Stimulated activated CD4-positive, alpha-beta T cell treated with anti-CD3 and anti-CD28 coated beads, TNF-alpha, amount 100 ng/mL, for 24 hours (primary cell): ENCODE data around the gene TMIGD3.
A peak's percentile ranks its signal among the peaks of the same experiment; 100 is the strongest.

Experiments used
- DNase-seq, 3 experiments: peaks; one replicate each; pipeline ENCODE4 v3.0.0-alpha.2; 2020; ENCODE audit warnings: low read depth in 3 of 3

The TMIGD3 gene

DNA sequence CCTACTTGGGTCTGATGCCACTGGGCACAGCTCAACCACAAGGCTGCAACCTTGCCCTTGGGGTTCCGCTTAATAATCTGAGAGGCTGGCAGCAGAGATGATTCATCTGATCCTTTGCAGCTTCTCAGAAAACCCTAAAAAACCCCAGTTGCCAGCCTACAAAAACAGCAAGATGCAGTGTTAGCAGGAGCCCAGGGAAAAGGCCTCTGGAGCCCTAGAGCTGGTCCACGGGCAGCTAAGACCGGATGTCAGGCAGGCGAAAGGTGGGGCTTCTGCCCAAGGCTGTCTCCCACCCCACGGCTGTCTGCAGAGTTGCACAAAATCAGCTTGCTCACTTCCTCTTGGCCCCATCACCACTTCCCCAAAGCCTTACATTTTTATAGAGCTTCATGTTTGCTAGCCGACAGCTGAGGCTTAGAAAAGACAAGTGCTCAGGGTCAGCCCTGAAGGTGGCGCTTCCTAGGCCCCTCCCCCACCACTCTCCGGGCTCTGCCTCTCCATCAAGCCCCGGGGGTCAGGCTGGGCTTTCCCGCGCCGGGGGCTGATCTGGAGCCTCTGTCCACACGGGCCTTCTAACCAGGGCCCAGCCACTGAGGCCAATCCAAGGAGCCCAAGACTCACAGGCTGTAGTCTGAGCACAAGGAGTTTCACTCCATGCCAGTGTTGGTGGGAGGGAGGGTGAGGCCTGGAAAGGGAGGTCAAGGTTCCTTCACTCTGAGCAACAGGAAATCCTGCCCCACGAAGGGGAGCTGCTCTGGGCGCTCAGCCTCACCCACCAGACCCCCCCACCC is 4.2 kb upstream of the TMIGD3 start:
- peak; percentile 22 to 49 (median 29) for DNase-seq

DNA sequence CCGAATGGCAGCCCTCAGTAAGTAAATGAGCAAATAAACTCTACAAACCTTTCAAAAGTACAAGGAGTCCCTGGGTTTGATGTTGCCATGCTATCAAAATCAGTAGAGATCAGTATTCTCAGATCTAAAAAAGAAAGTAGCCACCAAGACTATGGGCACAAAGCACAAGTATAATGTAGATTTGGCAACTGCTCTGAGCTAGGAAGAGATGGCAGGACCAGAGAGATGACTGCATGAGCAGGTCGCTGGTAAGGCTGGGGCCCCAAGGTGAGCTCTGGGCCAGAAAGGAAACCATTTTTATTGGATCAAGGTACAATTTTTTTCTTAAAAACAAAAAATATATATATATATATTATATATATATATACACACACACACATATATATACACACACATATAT is 3.1 kb upstream of the TMIGD3 start:
- DNase-seq = no peak

DNA sequence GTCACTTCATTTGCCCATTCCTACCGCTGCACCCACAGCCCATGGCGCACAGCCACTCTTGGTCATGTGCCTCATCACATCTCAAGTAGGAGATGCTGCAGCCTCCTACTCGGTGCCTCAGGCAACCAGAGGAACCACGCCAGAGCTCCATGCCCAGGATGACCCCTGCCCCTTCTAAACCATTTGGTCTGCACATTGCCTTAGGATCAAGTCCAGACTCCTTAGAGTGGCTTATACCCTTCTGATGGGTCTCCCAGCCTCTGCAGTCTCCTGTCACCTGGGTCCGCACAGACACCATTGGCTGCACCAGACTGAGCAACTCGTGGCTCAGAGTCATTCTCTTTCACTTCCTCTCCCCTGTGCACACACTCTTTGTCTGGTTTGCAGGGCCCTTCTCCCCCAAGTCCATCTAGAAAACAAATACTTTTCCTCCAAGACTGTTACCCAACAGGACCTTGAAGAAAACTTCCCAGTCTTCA is 2.2 kb upstream of the TMIGD3 start:
- DNase-seq = no peak

DNA sequence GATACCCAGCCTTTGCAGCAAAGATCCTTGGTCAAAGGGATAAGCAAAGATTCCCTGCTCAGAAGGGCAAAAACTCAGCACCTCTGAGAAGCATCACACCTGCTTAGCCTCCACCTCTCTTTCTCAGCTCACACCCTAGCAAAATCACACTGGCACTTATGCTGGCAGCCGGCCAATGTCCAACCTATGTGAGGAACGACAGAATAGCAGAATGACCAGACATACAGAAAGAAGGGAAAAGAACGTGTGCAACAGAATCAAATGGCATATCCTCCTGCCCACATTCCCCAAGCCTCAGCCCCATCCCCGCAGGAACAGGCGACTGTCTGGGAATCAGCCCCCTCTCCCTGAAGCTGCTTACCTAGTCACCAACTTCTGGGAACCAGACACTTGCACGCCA is 664 bp upstream of the TMIGD3 start:
- no peak for DNase-seq

DNA sequence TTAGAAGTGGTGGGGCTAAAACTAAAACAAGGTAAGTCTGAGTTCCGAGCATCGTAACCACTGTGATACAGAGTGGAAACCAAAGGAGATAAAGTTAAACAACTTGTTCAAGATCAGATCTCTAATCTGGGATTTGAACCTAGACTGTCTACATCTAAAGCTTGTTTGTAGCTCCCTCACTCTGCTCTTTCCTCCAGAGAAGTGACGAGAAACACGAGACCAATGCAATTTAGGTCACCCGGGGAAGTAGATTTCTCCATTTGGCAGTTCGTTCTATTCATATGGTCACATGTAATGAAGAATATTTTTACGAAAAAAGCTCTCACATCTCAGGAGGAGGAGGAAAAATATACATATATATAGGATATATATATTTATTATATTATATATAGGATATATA is 1.8 kb downstream of the TMIGD3 start:
- DNase-seq = no peak

DNA sequence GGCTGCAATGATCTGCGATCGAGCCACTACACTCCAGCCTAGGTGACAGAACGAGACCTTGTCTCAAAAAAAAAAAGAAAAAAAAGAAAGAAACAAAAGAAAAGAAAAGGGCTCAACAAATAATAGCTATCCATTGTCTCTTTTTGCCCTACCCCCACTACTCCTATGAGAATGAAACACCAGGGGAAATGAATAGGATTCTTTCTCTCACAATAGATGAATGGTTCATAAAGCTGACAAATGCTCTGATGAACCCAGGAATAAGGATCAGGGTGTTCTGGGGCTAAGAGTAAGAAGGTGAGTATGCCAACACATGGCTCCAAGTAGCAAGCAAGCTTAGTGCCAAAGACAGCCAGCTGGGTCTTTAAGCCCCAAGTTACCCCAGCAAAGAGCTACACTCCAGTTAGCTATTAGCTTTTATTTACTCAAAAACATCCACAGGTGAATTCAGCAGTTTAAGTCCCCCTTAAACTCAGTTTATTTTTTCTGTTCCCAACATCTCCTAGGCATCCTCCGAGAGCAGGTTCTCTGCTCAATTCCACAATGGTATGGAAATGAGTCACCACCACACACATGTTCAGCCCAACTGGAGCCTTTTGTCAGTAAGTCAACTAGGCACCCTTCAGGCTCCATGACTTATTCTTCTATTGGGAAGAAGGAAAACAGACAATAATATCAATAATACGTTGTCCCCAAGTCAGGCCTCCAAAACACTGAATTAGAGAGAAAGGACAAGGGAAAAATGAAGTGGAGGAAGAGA is 4.2 kb downstream of the TMIGD3 start:
- DNase-seq = no peak

DNA sequence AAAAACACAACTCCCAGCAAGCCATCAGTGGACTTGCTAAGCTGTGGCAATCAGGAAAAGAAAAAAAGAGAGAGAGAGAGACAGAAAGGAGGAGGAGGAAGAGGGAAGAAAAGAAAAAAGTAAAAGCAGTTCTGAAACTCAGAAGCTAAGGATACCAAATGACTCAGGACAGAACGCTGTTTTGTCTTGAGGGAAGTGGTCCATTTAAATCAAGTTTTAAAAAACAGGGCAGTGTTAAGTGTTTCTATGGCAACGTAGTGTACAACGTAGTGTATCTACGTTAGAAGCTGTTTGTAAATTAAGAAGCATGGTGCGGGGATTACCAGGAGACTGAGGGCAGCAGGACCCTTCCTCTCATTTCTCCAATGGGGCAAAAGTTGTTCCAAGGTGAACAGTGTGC is 5.8 kb downstream of the TMIGD3 start:
- DNase-seq = no peak

DNA sequence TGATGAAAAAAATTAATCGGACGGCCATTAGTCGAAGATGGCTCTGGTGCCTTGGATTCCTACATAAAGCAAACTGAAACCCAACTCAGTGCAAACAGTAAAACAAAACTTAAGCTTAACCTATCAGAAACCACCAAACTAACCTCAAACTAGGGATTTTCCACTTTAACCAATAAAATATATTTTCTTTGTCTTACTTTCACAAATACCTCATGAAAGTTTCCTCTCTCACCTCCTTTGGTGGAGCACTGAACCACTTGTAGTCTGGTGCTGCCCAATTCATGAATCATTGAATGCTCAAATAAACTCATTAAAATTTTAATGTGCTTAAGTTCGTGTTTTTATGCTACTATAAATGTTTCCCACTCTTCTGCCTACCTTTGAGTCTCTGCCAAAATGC is 7.0 kb downstream of the TMIGD3 start:
- DNase-seq = no peak

DNA sequence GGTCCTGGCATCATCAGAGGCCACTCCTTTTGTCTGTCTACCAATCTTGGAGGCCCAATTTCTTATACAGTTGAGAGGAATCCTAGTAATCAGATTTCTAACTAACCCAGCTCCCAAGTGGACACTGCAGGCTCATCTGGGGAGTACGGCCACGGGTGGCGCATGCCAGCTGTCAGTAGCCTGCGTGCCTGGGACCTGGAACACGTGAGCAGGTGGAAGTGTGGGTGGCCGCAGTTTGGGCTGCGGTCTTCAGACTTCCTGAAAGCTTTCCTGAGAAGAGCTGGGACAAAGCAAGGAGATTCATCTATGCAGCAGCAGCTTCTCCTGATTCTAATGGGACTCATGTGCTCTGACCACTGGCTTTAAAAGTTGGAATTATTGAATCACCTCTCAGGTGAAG is 12.4 kb downstream of the TMIGD3 start:
- DNase-seq = no peak

DNA sequence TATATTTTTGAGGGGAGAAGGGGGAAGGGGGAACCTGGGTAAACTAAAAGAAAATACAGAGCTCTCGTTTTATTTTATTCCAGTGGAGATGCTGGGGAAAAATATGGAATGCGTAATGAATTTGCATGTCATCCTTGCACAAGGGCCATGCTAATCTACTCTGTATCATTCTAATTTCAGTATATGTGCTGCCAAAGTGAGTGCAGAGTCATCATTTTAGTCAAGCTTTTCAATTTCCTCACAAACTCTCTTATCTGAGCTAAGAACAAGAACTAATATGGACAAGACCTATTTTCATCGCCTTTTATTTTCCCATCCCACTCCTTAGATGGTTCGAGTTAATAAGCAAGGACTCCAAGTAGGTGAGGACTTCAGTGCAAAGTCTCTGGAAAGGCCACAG is 13.2 kb downstream of the TMIGD3 start:
- no peak for DNase-seq

DNA sequence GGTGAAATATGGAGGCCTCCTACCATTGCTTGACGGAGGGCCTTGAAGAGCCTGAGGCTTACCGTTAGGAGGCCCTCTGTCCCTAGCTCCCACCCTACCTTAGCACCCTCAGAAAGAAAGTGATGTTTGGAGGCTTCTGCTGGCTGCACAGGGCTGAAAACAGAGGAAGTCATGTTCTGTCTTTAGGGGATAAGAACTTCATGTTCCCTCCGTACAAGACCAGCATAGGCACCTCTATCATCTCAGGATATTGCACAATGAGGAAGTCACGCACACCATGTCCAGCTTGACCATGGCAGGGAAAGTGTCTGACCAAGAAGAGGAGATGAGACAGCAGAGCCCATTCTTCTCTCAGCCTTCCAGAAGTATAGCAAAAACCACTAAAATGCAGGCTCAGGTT is 13.8 kb downstream of the TMIGD3 start:
- no peak for DNase-seq

DNA sequence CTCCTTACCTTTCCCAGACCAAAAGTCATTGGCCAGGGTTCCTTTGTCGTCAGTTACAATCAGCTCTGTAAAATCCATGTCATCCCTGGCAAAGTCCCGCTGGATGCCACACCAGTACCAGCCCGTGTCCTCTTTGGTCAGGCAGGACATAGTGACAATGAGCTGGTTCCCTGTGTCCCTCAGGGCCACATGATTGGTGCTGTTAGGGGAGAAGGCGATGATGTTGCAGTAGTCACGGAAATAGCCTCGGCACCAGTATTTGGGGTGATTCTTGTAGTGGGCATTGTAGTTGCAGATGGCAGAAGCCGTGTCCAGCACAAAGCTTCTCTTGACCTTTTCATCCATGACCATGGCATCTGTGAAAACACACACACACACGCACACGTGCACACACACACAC is 14.8 kb downstream of the TMIGD3 start:
- no peak for DNase-seq

DNA sequence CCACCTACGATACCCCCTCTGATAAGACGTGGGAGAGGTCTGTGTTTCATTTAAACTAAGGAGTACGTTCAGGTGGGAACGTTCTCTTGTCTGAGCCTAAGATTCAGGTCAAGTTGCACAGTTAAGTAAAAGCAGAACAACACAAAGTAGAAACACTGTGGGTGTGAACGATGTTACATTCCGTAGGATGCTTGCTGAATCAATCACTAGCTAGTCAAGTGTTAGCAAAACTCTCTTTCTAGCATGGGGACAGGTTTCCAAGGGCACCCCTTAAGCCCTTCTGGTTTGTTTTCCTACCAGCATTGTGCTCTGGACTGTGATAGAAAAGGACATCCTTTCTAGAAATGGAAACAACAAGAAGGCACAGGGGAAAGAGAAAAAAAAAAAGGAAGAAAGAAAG is 16.3 kb downstream of the TMIGD3 start:
- no peak for DNase-seq

DNA sequence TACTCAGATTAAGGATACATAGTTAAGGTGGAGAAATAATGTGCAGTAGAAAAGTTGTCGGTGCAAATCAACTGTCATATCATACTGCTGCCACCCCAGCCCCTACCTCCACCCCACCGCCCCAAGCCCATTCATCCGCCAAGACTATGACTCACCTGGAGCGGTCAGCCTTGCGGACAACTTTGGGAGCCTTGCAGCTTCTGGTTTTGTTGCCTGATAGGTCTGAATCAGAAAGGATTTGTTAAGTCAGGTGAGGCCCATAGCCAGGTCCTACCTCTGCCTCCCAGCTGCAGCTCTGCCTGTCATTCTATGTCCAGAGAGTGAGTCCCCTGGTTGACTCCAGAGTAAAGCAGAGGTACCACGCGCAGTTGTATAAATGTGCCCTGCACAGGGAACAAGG is 17.0 kb downstream of the TMIGD3 start:
- DNase-seq = no peak

DNA sequence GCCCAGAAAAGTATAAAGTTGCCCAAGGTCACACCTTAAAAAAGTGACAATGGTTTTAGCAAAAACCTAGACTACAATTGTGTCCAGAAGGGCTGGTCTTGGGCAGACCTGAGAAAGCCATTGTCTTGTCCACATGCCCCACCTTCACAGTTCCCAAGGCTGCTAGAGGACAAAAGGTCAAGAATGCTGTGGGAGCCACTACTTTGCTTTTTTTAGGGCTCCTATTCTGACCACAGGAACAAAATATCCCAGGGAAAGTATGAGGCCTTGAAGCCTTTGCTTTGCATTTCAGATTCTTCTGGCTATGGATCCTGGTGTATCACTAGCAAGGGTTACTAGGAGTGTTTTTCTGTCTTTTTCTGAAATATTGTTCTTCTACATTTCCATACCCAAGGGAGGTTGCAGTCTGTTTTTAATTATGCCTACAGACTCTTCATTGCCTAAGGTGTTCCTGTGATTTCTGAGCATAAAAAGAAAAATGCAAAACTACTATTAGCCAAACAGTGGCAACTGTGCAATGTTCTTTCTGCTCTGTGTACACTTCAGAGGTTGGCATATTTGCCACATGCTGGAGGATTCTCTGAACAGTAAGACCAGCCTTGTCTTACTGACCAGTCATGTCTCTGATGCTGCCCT is 18.9 kb downstream of the TMIGD3 start:
- no peak for DNase-seq

DNA sequence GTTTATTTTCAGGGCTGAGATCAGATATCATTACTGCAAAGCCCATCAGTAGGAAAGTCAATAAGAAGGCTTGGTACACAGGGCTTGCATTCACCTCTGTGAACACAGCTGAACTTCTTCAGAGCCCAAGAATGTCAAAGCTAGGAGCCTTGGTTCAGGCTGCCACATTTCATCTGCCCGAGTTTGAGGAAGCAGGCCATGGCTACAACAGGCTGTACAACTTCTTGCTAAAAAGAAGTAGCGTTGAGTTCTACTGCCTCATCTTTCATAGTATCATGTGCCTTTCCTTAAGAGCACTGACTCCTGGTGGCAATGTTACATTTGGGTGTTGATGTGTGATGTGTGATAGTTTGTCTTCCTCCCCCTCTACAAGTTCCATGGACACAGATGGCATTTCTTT is 19.6 kb downstream of the TMIGD3 start:
- DNase-seq = no peak

DNA sequence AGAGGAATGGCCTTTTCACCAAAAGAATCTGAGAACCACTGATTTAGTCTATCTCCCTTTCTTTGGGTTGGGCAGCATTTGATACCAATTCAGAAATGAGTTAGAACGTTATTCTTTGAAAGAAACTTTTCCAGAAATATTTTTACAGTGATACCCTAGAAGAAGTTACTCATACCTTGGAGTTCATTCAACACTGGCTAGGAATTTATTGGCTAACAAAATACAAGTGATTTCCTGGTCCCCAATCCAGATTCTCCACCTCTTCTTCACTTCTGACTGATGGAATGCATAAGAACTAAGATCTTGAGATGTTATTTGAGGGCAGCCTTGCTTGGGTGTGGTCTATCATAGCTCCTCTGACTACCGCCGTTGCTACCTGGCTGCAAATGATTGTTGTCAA is 20.3 kb downstream of the TMIGD3 start:
- no peak for DNase-seq

DNA sequence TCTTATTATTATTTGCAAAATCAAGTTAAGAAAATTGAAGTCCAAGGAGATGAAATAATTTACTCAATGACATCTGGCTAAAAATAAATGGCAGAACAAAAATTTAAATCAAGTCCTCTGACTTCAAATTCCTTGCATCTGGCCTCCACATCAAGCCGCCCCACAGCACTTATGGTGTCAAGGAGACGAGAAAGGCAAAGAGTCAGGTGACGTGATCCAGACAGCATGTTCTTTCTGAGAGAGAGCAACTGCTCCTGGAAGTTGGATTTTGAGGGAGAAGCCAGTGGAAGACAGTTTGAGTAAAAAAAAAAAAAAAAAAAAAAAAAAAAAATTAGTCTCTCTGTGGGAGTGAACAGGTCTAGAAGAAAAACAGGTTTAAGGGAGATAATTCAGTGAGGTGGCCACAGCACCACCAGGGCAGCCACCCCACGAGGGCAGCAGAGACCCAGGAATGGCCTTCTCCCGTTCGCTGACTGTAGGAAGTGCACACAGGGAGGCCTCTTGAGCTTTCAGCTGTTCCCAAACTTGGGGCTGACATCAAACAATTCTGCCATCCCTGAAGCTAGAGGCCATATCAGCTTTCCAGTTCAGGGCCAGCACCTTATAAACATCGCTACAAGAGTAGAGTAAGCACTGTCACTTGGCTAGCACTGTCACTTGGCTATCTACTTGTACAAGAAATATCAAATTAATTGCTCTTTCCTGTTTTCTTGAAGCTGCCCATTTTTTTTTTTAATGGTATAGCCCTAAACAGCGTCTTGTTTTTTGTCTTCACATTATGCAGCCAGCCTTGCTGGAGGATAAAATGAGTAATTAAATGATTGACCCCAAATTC is 21.8 kb downstream of the TMIGD3 start:
- DNase-seq = peak; percentile 22 to 63 (median 39)

DNA sequence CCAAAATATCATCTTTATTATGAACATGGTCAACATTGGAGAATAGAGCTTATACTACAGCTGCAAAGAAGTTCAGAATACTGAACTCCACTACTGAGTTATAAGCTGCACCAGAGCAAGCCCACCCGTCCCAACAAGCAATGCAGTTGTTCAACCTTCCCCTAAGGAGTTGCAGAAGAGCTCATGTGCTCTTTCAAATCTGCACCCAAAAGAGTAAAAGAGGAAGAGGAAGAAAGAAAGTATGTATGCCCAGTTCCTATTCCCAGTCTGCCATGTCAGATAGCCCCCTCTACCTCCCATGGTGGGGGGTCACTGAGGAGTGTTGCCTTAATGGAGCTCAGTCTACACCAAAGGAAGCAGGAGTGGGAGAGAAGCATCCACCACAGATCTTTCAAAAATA is 22.8 kb downstream of the TMIGD3 start:
- no peak for DNase-seq

DNA sequence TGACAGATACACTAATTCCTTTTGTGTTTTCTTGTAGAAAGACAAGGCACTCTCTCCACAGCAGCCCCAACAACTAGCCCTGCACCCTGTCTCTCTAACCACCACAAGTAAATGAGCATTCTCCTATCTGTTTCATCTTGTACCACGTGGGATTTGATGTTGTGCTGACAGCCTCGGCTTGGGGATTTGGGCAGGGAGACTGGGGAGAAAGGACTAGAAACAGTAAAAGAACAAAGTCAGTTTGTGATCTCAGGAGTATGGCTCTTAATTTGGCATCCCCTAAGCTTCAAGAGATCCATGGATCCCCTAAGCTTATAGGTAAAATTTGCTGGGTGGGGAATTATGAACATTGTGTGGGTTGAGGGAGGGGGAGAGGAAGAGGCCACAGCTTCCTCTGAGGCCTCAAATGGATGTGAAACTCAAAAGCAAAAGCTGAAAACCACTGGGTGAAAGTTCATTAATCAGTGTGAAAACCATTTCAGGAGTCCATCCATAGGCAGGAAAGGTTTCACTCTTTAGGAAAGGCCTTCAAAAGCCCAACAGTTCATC is 26.6 kb downstream of the TMIGD3 start:
- peak in 1 of 3 experiments; percentile 18 for DNase-seq

DNA sequence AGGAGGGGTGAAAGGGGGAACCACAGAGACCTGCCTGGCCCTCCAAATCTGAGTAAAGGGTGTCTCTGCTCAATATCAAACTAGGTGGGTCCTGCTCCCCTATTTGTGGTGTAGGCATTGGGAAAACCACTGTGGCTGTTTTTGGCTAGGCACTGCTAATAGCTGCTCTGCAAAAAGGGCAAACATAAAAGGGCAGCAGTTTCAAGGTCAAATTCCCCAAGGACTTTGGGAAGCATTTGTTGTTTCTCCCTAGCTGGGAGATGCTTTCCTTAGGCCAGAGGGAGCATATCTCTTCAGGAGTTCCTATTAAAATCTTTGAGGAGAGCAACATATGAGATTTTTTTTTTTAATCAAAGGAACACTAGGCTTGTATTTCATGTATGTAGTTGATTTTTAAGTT is 27.2 kb downstream of the TMIGD3 start:
- no peak for DNase-seq

DNA sequence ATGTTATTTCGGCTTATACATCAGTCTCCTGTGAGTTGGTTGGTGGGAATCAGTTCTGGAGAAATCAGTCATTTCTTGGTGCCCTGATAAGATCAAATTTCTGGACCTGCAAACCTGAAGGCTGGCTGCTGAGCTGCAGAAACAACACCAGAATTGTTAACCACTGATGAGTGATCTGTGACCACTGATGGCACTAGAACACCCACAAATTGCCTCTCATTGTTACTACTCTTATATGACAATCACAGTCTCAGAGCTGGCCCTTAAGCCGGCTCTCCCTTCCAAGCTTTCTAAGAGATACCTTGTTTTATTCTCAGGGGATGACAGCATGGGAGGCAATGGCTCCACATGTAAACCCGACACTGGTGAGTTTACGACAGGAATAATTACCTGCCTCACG is 27.7 kb downstream of the TMIGD3 start:
- DNase-seq = peak in 1 of 3 experiments; percentile 35
